PFSK-1 (cell line): Measurements from ENCODE around the gene NOTCH3.

Experiments used
- FOXP2 ChIP-seq: optimal IDR thresholded peaks from 2 replicates; pipeline ENCODE3; 2011; ENCODE audit warnings: borderline replicate concordance, control low read depth, inconsistent platforms; ENCODE audit not compliant: insufficient read depth; ENCODE audit errors: extremely low read length, extremely low read depth
- POLR2AphosphoS5 ChIP-seq: IDR thresholded peaks from 2 replicates; pipeline ENCODE4 v1.6.1; 2012; ENCODE audit warnings: low read depth, mild to moderate bottlenecking, control low read depth, low read length, moderate library complexity
- SIN3A ChIP-seq: IDR thresholded peaks from 2 replicates; pipeline ENCODE4 v1.6.1; 2012; ENCODE audit warnings: mild to moderate bottlenecking, low read length, moderate library complexity, borderline replicate concordance; ENCODE audit not compliant: insufficient read depth
- TAF1 ChIP-seq: IDR thresholded peaks from 2 replicates; pipeline ENCODE4 v1.6.1; 2012; ENCODE audit warnings: low read length, control low read depth, borderline replicate concordance; ENCODE audit not compliant: insufficient read depth
- TF ChIP-seq, protein P1 (sequence below), 2 experiments: IDR thresholded peaks; 2 replicates each; pipeline versions ENCODE4 v1.6.1 to v1.8.0; 2011 to 2012; ENCODE audit warnings: low read depth in 2 of 2, low read length in 2 of 2, control low read depth in 1 of 2, inconsistent platforms in 1 of 2, mild to moderate bottlenecking in 1 of 2, moderate library complexity in 1 of 2; ENCODE audit not compliant: insufficient read depth in 1 of 2

The NOTCH3 gene

DNA sequence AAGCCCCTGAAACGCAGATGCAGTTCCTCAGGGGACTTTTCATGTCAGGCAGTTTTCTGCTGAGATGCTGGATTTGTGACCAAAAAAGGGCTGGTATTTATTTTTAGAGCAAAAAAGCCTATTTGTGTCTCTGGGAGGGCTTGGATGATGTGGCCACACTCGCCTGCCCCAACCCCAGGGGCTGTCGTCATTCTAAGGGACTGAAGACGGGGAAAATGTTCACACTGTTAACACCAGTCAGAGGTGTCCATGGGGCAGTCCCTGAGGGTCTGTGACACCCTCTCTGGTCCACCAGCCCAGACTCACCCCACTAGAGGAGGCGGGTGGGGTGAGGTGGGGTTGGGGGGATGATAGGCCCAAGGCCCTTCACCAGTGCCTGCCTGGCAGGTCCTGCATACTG is 47.3 kb upstream of the NOTCH3 start:
- no peak for TF ChIP-seq TAF1
- no peak for TF ChIP-seq POLR2AphosphoS5
- no peak for TF ChIP-seq FOXP2
- TF ChIP-seq, protein P1, sequence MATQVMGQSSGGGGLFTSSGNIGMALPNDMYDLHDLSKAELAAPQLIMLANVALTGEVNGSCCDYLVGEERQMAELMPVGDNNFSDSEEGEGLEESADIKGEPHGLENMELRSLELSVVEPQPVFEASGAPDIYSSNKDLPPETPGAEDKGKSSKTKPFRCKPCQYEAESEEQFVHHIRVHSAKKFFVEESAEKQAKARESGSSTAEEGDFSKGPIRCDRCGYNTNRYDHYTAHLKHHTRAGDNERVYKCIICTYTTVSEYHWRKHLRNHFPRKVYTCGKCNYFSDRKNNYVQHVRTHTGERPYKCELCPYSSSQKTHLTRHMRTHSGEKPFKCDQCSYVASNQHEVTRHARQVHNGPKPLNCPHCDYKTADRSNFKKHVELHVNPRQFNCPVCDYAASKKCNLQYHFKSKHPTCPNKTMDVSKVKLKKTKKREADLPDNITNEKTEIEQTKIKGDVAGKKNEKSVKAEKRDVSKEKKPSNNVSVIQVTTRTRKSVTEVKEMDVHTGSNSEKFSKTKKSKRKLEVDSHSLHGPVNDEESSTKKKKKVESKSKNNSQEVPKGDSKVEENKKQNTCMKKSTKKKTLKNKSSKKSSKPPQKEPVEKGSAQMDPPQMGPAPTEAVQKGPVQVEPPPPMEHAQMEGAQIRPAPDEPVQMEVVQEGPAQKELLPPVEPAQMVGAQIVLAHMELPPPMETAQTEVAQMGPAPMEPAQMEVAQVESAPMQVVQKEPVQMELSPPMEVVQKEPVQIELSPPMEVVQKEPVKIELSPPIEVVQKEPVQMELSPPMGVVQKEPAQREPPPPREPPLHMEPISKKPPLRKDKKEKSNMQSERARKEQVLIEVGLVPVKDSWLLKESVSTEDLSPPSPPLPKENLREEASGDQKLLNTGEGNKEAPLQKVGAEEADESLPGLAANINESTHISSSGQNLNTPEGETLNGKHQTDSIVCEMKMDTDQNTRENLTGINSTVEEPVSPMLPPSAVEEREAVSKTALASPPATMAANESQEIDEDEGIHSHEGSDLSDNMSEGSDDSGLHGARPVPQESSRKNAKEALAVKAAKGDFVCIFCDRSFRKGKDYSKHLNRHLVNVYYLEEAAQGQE (IDR thresholded peaks at IDR 0.05; ENCODE audit: insufficient read depth in 1 of 2, low read depth in 2 of 2, low read length in 2 of 2), result no peak
- TF ChIP-seq SIN3A, result no peak

DNA sequence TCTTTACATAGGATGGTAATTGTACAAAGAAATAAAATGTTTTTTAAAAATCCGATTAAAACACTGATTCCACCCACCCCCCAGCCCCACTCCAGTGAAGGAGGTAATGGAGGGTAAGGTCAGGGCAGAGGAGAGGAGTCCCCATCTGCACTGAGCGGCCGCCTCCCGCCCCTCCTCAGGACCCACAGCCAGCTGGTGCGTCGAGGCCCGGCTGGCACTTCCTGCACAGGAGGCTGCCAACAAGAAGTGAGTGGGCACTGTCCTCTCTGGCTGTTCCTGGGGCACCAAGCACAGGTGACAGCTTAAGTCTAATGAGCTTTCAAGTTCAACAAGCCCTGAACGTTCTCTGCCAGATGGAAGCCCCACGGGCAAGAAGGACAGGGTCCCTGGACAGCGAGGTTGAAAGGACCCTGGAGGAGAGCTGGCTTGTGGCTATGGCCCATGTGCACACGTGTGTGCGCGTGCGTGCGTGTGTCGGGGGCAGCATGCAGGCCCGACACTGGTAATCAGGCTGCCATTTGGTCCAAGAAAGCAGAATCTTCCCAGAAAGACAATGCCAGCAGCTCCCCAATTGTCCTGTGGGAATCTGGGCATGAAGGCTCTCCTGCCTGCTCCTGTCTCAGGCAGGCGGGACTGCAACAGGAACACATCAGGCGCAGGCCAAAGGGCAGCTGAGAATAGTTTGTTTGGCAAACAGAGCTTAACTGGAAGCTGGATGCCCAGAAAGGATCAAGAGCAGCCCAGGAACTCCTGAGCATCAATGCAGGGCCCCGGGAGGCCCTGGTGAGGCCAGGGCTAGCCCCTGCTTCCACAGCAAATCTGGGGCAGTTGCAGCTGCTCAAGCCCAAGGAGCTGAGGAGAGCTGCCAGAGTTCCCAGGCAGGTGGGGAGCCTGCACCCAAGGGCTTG is 46.6 kb upstream of the NOTCH3 start:
- TF ChIP-seq TAF1, result no peak
- no peak for TF ChIP-seq SIN3A
- TF ChIP-seq, protein P1 (IDR thresholded peaks at IDR 0.05; ENCODE audit: insufficient read depth in 1 of 2, low read depth in 2 of 2, low read length in 2 of 2), result no peak
- TF ChIP-seq FOXP2, result no peak
- no peak for TF ChIP-seq POLR2AphosphoS5

DNA sequence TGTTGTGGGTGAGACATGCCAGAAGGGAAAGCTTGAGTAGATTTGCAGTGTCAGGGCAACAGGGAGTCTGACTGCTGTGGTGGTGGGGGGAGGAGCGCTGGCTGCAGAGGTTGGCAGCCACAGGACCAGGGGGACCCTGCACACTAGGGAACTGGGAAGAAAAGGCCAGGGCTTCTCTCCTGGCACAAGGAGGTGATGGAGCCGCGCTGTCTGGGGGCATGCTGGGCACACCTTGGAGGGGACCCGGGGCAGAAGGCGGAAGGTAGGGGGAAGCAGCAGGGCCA is 45.3 kb upstream of the NOTCH3 start:
- TF ChIP-seq FOXP2 (no peak), SIN3A (no peak), POLR2AphosphoS5 (no peak), TAF1 (no peak)
- TF ChIP-seq, protein P1 (IDR thresholded peaks at IDR 0.05; ENCODE audit: insufficient read depth in 1 of 2, low read depth in 2 of 2, low read length in 2 of 2), result no peak

DNA sequence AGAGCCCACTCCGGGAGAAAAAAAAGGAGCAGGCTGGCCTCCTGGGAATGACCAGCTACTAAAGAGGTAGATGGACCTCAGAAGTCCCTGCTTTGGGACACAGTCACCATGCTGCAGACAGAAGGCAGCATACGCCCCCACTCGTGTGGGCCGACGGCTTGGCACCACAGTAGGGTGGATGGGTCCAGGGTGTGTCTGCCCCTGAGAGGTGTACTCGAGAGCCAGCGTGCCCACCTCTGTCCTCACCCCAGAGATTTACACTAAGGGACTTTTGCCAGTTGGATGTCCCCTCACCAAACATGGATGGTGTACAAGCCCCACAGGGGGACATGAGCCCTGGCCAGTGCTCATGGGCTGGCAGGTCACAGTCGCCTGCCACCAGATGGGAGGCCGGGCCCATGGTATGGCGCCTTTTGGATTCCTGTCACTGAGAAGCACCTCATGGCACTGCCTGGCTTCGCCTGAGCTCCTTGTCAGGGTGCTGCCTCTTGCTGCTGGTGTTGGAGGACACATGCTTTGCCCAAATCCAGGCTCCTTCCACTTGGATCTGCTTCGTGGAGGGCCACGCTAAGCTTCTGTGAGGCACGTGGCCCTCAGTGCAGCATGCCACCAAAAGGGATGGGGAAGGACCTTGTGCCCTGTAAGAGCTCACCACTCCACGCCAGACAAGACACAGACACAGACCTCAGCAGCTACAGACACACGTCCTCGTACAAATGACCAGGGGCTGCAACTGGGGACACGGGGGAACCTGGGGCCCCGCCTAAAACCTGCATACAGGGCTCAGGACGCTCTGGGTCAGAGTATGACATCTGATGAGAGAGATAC is 44.8 kb upstream of the NOTCH3 start:
- TF ChIP-seq FOXP2 (no peak), SIN3A (no peak), POLR2AphosphoS5 (no peak), TAF1 (no peak)
- TF ChIP-seq, protein P1 (IDR thresholded peaks at IDR 0.05; ENCODE audit: insufficient read depth in 1 of 2, low read depth in 2 of 2, low read length in 2 of 2), result no peak
